K562 (cell line): ENCODE results near the gene SOX15. TPM values are rescaled to one million over a fixed set of nuclear protein-coding genes. Genes with fewer than 3 reads are reported as not detected.
A peak's percentile ranks its signal among the peaks of the same experiment; 100 is the strongest.

Experiments
- ATAC-seq: fragments of 200-7000 bp; cut with Tn5 transposase; 3 replicates; pipeline ENCODE4 v1.9.1; 2020; ENCODE audit warnings: moderate library complexity
- BruUV-seq: library from RNA; stranded (reverse); fragments of 400-500 nt; replicated peaks from 2 replicates; lab custom pipeline; 2021; lab: Mats Ljungman, UMichigan
- CTCF ChIA-PET: fragments of 300-600 bp; formaldehyde crosslinking; extraction: SDS; loops from one replicate; lab custom pipeline; 2021; ENCODE audit warnings: low intra/inter-chr PET ratio; lab: Yijun Ruan, JAX
- POLR2A ChIA-PET: fragments of 300-600, 350-650 bp; sonication (Branson Sonifier 250); formaldehyde crosslinking; extraction: SDS; loops from one replicate; lab custom pipeline; 2021; ENCODE audit warnings: antibody characterized with exemption, inconsistent platforms; lab: Yijun Ruan, JAX
- DNase-seq, 4 experiments: peaks; one replicate each; pipeline versions ENCODE4 v3.0.0 to v3.0.0-alpha.2; 2011 to 2018; ENCODE audit warnings: low spot score in 3 of 4, mixed read lengths in 3 of 4; ENCODE audit errors: extremely low read depth in 1 of 4
- FAIRE-seq: peaks from 2 replicates; lab custom pipeline; 2011; peaks lifted over from hg19 to GRCh38; lab: Jason Lieb, UNC
- H2AFZ ChIP-seq: 2 replicates; pipeline ENCODE4 v1.6.0; 2011; ENCODE audit warnings: low read depth, low read length, control low read depth, inconsistent platforms
- H3K27ac ChIP-seq: fragments of 200-600 bp; 3 replicates; pipeline ENCODE4 v1.8.0; 2011; ENCODE audit warnings: low read depth, mild to moderate bottlenecking, control low read depth, inconsistent platforms, low read length, moderate library complexity, mixed read lengths; ENCODE audit errors: extremely low read depth
- H3K27me3 ChIP-seq, 2 experiments: fragments of 300-600 bp in 1 of 2; 2 replicates in 1 of 2; 3 replicates in 1 of 2; pipeline versions ENCODE4 v1.6.0 to v1.8.0; 2011; ENCODE audit warnings: inconsistent platforms in 2 of 2, low read length in 2 of 2, mild to moderate bottlenecking in 1 of 2, mixed read lengths in 1 of 2, moderate library complexity in 1 of 2; ENCODE audit not compliant: control insufficient read depth in 2 of 2, insufficient read depth in 2 of 2
- H3K36me3 ChIP-seq: fragments of 300-600 bp; 3 replicates; pipeline ENCODE4 v1.8.0; 2011; ENCODE audit warnings: mild to moderate bottlenecking, low read length, inconsistent platforms; ENCODE audit not compliant: control insufficient read depth, insufficient read depth
- H3K4me1 ChIP-seq, 2 experiments: fragments of 200-600 bp in 1 of 2; replicated peaks in 1 of 2; 2 replicates in 1 of 2; 3 replicates in 1 of 2; pipeline versions ENCODE4 v1.5.1 to v1.8.0; 2011; ENCODE audit warnings: inconsistent platforms in 2 of 2, low read length in 2 of 2, mild to moderate bottlenecking in 1 of 2, mixed read lengths in 1 of 2, moderate library complexity in 1 of 2; ENCODE audit not compliant: control insufficient read depth in 2 of 2, insufficient read depth in 2 of 2
- H3K4me2 ChIP-seq: 2 replicates; pipeline ENCODE4 v1.6.1; 2011; ENCODE audit warnings: low read length, control low read depth, inconsistent platforms, mixed read lengths; ENCODE audit not compliant: insufficient read depth
- H3K4me3 ChIP-seq: fragments of 200-600 bp; sonication (generic), shearing (Covaris generic); 2 replicates; pipeline ENCODE4 v1.5.1; 2016; ENCODE audit warnings: control low read depth, inconsistent platforms
- H3K79me2 ChIP-seq: fragments of 200-600 bp; 3 replicates; pipeline ENCODE4 v1.8.0; 2011; ENCODE audit warnings: low read length, inconsistent platforms; ENCODE audit not compliant: control insufficient read depth, insufficient read depth
- H3K9ac ChIP-seq, 2 experiments: 2 replicates each; pipeline versions ENCODE4 v1.6.0 to v1.6.1; 2011; ENCODE audit warnings: low read depth in 2 of 2, low read length in 2 of 2, control low read depth in 1 of 2, inconsistent platforms in 1 of 2, mild to moderate bottlenecking in 1 of 2, mixed read lengths in 1 of 2; ENCODE audit not compliant: insufficient read depth in 1 of 2
- H3K9me1 ChIP-seq: one replicate; pipeline ENCODE4 v1.6.0; 2011; ENCODE audit warnings: inconsistent platforms, mild to moderate bottlenecking, low read length, moderate library complexity; ENCODE audit not compliant: control insufficient read depth, insufficient read depth
- H3K9me3 ChIP-seq: replicated peaks from 2 replicates; pipeline ENCODE4 v1.5.1; 2011; ENCODE audit warnings: low read depth, low read length, inconsistent platforms; ENCODE audit not compliant: control insufficient read depth, insufficient read depth
- H4K20me1 ChIP-seq: replicated peaks from 2 replicates; pipeline ENCODE4 v1.6.1; 2011; ENCODE audit warnings: low read length, inconsistent platforms, mixed read lengths; ENCODE audit not compliant: control insufficient read depth, insufficient read depth
- ATF7 ChIP-seq: fragments of 450-650 bp; IDR thresholded peaks from 2 replicates; pipeline ENCODE4 v1.7.1; 2014; ENCODE audit warnings: mild to moderate bottlenecking, moderate library complexity
- ELF2 ChIP-seq: fragments of 250-450 bp; sonication (Bioruptor Pico); IDR thresholded peaks from 2 replicates; pipeline ENCODE4 v1.5.0; 2021; ENCODE audit warnings: mild to moderate bottlenecking
- HNRNPK ChIP-seq: fragments of 200-400 bp; formaldehyde crosslinking; IDR thresholded peaks from one replicate; pipeline ENCODE4 v1.6.1; 2018; ENCODE audit warnings: mild to moderate bottlenecking, low read depth, low read length; ENCODE audit not compliant: poor library complexity, severe bottlenecking
- USF2 ChIP-seq: sonication (generic); formaldehyde crosslinking; IDR thresholded peaks from 2 replicates; pipeline ENCODE4 v1.5.0; 2020; ENCODE audit warnings: missing genetic modification reagents
- ZHX1 ChIP-seq: fragments of 150-350 bp; conservative IDR thresholded peaks from 2 replicates; pipeline ENCODE4 v1.6.1; 2014; ENCODE audit warnings: low read length
- ZNF121 ChIP-seq: sonication (generic); formaldehyde crosslinking; conservative IDR thresholded peaks from 2 replicates; pipeline ENCODE4 v1.8.0; 2022; ENCODE audit warnings: missing genetic modification reagents
- ZNF217 ChIP-seq: sonication (generic); formaldehyde crosslinking; IDR thresholded peaks from 2 replicates; pipeline ENCODE4 v1.8.0; 2022; ENCODE audit warnings: mild to moderate bottlenecking, missing genetic modification reagents
- ZNF512 ChIP-seq: IDR thresholded peaks from 2 replicates; pipeline ENCODE4 v1.6.1; 2016; ENCODE audit warnings: missing genetic modification characterization, missing compliant biosample characterization
- ZNF696 ChIP-seq: fragments of 250-450 bp; sonication (Bioruptor Pico); conservative IDR thresholded peaks from 2 replicates; pipeline ENCODE4 v1.4.0; 2020; ENCODE audit warnings: mild to moderate bottlenecking, moderate library complexity
- WGBS: fragments of 100-300 bp; shearing (Covaris generic); methylation state at CpG from one replicate; pipeline ENCODE4 v1.1.6; 2016; ENCODE audit warnings: low coverage, mixed read lengths; ENCODE audit not compliant: insufficient coverage; ENCODE audit errors: missing lambda C conversion rate; 5-methylcytosine and 5-hydroxymethylcytosine counted together
- in situ Hi-C: fragments of 300-500 bp; cut with MboI; formaldehyde crosslinking; loops from 4 replicates; pipeline ENCODE4 v1.15.0; 2018; ENCODE audit warnings: inconsistent platforms, mixed read lengths
- intact Hi-C: fragments of 100-400 bp; cut with micrococcal nuclease; formaldehyde crosslinking; loops from 2 replicates; pipeline ENCODE4 v1.14.2; 2022
- polyA plus RNA-seq, 8 experiments: library from polyadenylated mRNA; depleted of rRNA in 4 of 8; stranded (reverse) in 5 of 8; unstranded in 3 of 8; fragments of >200 nt; fragmentation: Nextera tagmentation in 2 of 8; fragmentation: Illumina TruSeq in 1 of 8; extraction: Ambion mirVana in 2 of 8; extraction: Trizol in 1 of 8; gene quantifications; 2 replicates each; pipeline versions ENCODE4 v1.2.1 to v1.2.3, GENCODE V29; 2011 to 2014; ENCODE audit warnings: inconsistent platforms in 1 of 8, missing spikeins in 1 of 8
- total RNA-seq, 7 experiments: library from RNA; depleted of rRNA in 6 of 7; stranded (reverse); fragments of >200 nt in 6 of 7; fragmentation: Illumina TruSeq in 2 of 7; extraction: Trizol in 2 of 7; gene quantifications; 2 replicates each; pipeline versions ENCODE4 v1.2.1 to v1.2.3, GENCODE V29; 2011 to 2021; ENCODE audit warnings: low replicate concordance in 1 of 7

Gene SOX15
- total and polyA plus RNA-seq, 9 of the 15 experiments (the other 6 are each of a cell fraction or from before 2014, with no cell fraction given), result 0.07 to 0.33 (median 0.19) TPM; not detected in 5

- intact Hi-C loops (no loop called here), in situ Hi-C loops (no loop called here)
- POLR2A ChIA-PET, result interaction anchor here (0.7 to 1.5 kb wide), 2 partner anchors 9 to 62 kb away, joined by 4 read pairs; partner anchors contain the start of gene FXR2
- Histone ChIP-seq H3K79me2 (no peaks in the 10 kb centered on the region), H2AFZ (no peak overlapping the region), H3K27me3 (no peaks in the 10 kb centered on the region), H3K4me3 (no peak overlapping the region), H4K20me1 (no peaks in the 10 kb centered on the region), H3K27ac (no peak overlapping the region), H3K4me2 (no peak overlapping the region), H3K4me1 (peaks cover 0 to 12% of the 10 kb centered on the region in 2 experiments; a peak in 4 of 5 replicates), H3K36me3 (no peaks in the 10 kb centered on the region), H3K9ac (no peak overlapping the region), H3K9me1 (no peaks in the 10 kb centered on the region), H3K9me3 (no peaks in the 10 kb centered on the region)
- no peak for ATAC-seq
- DNase-seq, result no peak
- FAIRE-seq, result no peak
- no peak for TF ChIP-seq ELF2 (CRISPR knock-in tag)
- no peak for TF ChIP-seq HNRNPK
- no peak for TF ChIP-seq ATF7
- CTCF ChIA-PET, result no interaction called here
- BruUV-seq, result no TSS peak
- WGBS, result 39% methylated on average over 5 of the region's 5 CpGs
These were observed 33.8 kb upstream of the SOX15 start for GRCh38 chr17:7623661-7624060.

- H3K9ac ChIP-seq, result no peak overlapping the region
- in situ Hi-C loops (no loop called here), intact Hi-C loops (no loop called here)
- TF ChIP-seq ZHX1 (no peak), ZNF512 (tag) (no peak), ZNF121 (CRISPR knock-in tag) (peak; percentile 90), ZNF217 (CRISPR knock-in tag) (no peak), ZNF696 (CRISPR knock-in tag) (no peak), USF2 (CRISPR knock-in tag) (no peak)
- no peaks in the 10 kb centered on the region for H3K9me1 ChIP-seq
- 75% methylated on average over 6 of the region's 8 CpGs for WGBS
- CTCF ChIA-PET, result no interaction called here
- ATAC-seq, result no peak
- FAIRE-seq, result no peak
- H3K27me3 ChIP-seq, result no peaks in the 10 kb centered on the region
- H3K36me3 ChIP-seq, result no peaks in the 10 kb centered on the region
- H3K4me3 ChIP-seq, result no peak overlapping the region
- POLR2A ChIA-PET, result interaction anchor here (1.0 to 1.5 kb wide), 3 partner anchors 21 to 67 kb away, joined by 4 to 5 read pairs (median 5); partner anchors contain the start of gene TP53
- H3K4me1 ChIP-seq, result peaks cover 0 to 3% of the 10 kb centered on the region in 2 experiments; a peak in 1 of 5 replicates
- H3K79me2 ChIP-seq, result no peaks in the 10 kb centered on the region
- no peak for DNase-seq
- no peak overlapping the region for H3K4me2 ChIP-seq
- no peaks in the 10 kb centered on the region for H4K20me1 ChIP-seq
- no peak overlapping the region for H3K27ac ChIP-seq
- no peak overlapping the region for H2AFZ ChIP-seq
- BruUV-seq, result no TSS peak
- no peaks in the 10 kb centered on the region for H3K9me3 ChIP-seq
These were observed 30.9 kb upstream of the SOX15 start for GRCh38 chr17:7620835-7621234.
